Iris pigment epithelial cell (primary cell): Measurements from ENCODE around the gene FECH.
A peak's percentile ranks its signal among the peaks of the same experiment; 100 is the strongest.

Source experiments
- DNase-seq: peaks from one replicate; pipeline ENCODE4 v3.0.0-alpha.2; 2011; ENCODE audit warnings: low read depth

Gene FECH

GRCh38 chr18:57581301-57581934 lies 5.1 kb downstream of the FECH start:
- DNase-seq: no peak

- no peak for DNase-seq
Measured at GRCh38 chr18:57579934-57580333, 6.6 kb downstream of the FECH start.

- no peak for DNase-seq
Measured at GRCh38 chr18:57576316-57576715, 10.2 kb downstream of the FECH start.

- DNase-seq: no peak
Measured at GRCh38 chr18:57575542-57575941, 11.0 kb downstream of the FECH start.

GRCh38 chr18:57574866-57575265 lies 11.6 kb downstream of the FECH start:
- DNase-seq: no peak

- DNase-seq: no peak
Measured at GRCh38 chr18:57570162-57570561, 16.3 kb downstream of the FECH start.

GRCh38 chr18:57569133-57569532 lies 17.4 kb downstream of the FECH start:
- DNase-seq: no peak

GRCh38 chr18:57561728-57562423 lies 24.6 kb downstream of the FECH start:
- peak; percentile 58 for DNase-seq

GRCh38 chr18:57561261-57561660 lies 25.2 kb downstream of the FECH start:
- no peak for DNase-seq

- no peak for DNase-seq
Measured at GRCh38 chr18:57559314-57559713, 27.2 kb downstream of the FECH start.

GRCh38 chr18:57555134-57555533 lies 31.4 kb downstream of the FECH start:
- no peak for DNase-seq

GRCh38 chr18:57550510-57550909 lies 36.0 kb downstream of the FECH start:
- no peak for DNase-seq

GRCh38 chr18:57547260-57547659 lies 39.2 kb downstream of the FECH start:
- no peak for DNase-seq

GRCh38 chr18:57544936-57545660 lies 41.4 kb downstream of the FECH start:
- DNase-seq: no peak

- no peak for DNase-seq
Measured at GRCh38 chr18:57543560-57543959, 42.9 kb downstream of the FECH start.

- peak; percentile 51 for DNase-seq
Measured at GRCh38 chr18:57542812-57543427, 43.6 kb downstream of the FECH start.

- DNase-seq: peak; percentile 71
Measured at GRCh38 chr18:57542126-57542525, 44.4 kb downstream of the FECH start.

GRCh38 chr18:57539702-57540101 lies 46.8 kb downstream of the FECH start:
- no peak for DNase-seq

- DNase-seq: no peak
Measured at GRCh38 chr18:57538614-57539013, 47.9 kb downstream of the FECH start.

GRCh38 chr18:57534511-57534909 lies 52.0 kb downstream of the FECH start:
- no peak for DNase-seq

- no peak for DNase-seq
Measured at GRCh38 chr18:57533868-57534510, 52.5 kb downstream of the FECH start.
